ENCODE data around the gene CHRM5. TPM values are rescaled to one million over a fixed set of nuclear protein-coding genes. Genes with fewer than 3 reads are reported as not detected.

Gene CHRM5
- total and polyA plus RNA-seq, 4 donors, result 0.01 to 0.23 TPM; not detected in 2

DNA sequence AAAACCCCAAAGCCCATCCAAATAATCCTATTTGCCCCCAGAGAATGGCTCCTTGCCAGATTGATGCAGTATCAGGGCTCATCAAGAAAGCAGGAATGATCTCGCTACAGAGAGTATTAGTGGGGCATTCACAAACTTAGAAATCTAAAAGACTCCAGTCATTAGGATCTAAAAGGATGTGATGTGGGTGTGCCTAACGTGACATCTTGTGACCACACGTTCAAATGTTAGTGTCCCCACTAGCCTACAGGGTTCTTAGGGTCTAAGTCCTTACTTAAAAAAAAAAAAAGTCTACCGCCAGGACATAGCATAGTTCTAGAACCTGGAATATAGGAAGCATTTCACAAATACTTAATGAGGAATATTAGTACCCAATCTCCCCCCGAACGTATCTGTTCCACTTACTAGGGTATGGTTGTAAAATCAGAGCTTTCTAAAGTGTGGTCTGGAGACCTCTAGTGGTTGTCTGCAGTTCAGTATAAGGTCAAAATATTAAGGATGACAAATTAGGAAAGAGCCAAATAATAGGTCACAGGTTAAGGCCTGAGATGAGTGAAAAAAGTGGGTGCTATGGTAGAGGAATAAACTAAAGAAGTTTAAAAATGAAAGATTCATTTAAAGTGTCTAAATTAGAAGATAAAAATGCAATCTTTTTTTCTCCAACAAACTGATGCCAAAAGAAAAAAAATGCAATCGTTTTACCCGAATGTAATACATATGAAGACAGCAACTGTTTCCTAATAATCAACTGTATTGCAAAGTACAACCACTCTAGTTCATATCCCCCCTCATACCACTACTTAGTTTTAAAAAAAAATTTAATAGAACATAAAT, 4.2 kb upstream of the CHRM5 start:
- peak in 2 of 3 donors; percentile 47 to 57 for DNase-seq
- TF ChIP-seq, protein P1, sequence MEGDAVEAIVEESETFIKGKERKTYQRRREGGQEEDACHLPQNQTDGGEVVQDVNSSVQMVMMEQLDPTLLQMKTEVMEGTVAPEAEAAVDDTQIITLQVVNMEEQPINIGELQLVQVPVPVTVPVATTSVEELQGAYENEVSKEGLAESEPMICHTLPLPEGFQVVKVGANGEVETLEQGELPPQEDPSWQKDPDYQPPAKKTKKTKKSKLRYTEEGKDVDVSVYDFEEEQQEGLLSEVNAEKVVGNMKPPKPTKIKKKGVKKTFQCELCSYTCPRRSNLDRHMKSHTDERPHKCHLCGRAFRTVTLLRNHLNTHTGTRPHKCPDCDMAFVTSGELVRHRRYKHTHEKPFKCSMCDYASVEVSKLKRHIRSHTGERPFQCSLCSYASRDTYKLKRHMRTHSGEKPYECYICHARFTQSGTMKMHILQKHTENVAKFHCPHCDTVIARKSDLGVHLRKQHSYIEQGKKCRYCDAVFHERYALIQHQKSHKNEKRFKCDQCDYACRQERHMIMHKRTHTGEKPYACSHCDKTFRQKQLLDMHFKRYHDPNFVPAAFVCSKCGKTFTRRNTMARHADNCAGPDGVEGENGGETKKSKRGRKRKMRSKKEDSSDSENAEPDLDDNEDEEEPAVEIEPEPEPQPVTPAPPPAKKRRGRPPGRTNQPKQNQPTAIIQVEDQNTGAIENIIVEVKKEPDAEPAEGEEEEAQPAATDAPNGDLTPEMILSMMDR (IDR thresholded peaks at IDR 0.05; ENCODE audit: control extremely low read depth, extremely low read depth), result peak; percentile 41
- no peak for ATAC-seq (ENCODE audit: insufficient read depth, low FRiP score)

DNA sequence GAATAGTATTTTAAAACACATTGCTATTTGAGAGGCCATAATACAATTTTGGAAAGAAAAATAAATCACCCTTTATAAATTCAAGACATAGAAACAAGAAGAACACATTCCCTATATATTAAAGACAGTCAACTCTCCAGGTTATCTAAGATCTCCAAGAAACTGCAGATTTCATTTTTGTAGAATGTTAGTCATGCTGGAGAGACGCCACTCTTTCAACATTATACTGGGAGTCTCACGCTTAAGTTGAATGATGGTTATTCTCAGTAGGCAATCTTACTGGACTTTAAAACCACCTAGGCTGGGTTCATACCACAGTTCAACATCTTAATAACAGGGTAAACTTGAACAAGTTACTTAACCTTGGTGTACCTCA, 3.6 kb upstream of the CHRM5 start:
- Histone ChIP-seq H3K4me3 (no peak overlapping the region), H3K9me3 (ENCODE audit: control insufficient read depth in 4 of 4, insufficient read depth in 3 of 4, low read length in 3 of 4) (no peaks in the 10 kb centered on the region), H3K27me3 (ENCODE audit: control insufficient read depth in 3 of 3, insufficient read depth in 3 of 3, low read length in 2 of 3) (no peaks in the 10 kb centered on the region), H3K36me3 (ENCODE audit: control insufficient read depth in 4 of 4, insufficient read depth in 4 of 4, low read length in 4 of 4) (no peaks in the 10 kb centered on the region), H3K27ac (ENCODE audit: low read depth in 1 of 2, low read length in 1 of 2) (no peak overlapping the region), H3K9ac (ENCODE audit: insufficient read depth in 1 of 2, low read length in 2 of 2) (no peak overlapping the region), H3K4me1 (ENCODE audit: control insufficient read depth in 5 of 5, insufficient read depth in 5 of 5, low read length in 5 of 5) (no peaks in the 10 kb centered on the region)
- DNase-seq (no peak), ATAC-seq (ENCODE audit: insufficient read depth, low FRiP score) (no peak)
- TF ChIP-seq, protein P1 (IDR thresholded peaks at IDR 0.05; ENCODE audit: control extremely low read depth, extremely low read depth), result no peak
- 90 to 92% methylated on average over 2 of the region's 2 CpGs for WGBS, 2 donors

More for the DNA sequence above, 4.2 kb upstream of the CHRM5 start:
- no peaks in the 10 kb centered on the region for H3K9me3 ChIP-seq (ENCODE audit: control insufficient read depth in 4 of 4, insufficient read depth in 3 of 4, low read length in 3 of 4)
- no peak overlapping the region for H3K9ac ChIP-seq (ENCODE audit: insufficient read depth in 1 of 2, low read length in 2 of 2)
- no peaks in the 10 kb centered on the region for H3K36me3 ChIP-seq (ENCODE audit: control insufficient read depth in 4 of 4, insufficient read depth in 4 of 4, low read length in 4 of 4)
- no peaks in the 10 kb centered on the region for H3K27me3 ChIP-seq (ENCODE audit: control insufficient read depth in 3 of 3, insufficient read depth in 3 of 3, low read length in 2 of 3)
- no peaks in the 10 kb centered on the region for H3K4me1 ChIP-seq (ENCODE audit: control insufficient read depth in 5 of 5, insufficient read depth in 5 of 5, low read length in 5 of 5)
- H3K27ac ChIP-seq (ENCODE audit: low read depth in 1 of 2, low read length in 1 of 2), result no peak overlapping the region
- no peak overlapping the region for H3K4me3 ChIP-seq
- 59 to 65% methylated on average over 8 of the region's 8 CpGs for WGBS, 2 donors

DNA sequence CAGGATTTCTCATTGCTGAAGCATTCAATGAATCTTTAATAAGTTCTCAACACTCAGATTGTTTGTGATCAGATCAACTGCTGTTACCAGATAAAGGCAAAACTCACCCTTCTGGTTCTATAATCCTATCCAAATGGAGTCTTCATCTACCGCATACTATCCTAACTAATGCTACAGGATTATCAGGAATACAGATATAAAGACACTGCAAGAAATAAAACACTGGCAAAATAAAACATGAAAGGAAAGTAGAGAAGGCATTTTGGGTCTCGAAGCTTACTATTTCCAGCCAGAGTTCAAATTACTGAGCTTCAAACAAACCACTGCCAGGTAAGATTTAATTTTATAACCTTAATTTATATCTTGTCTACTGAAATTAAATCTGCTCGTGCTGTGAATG, 524 bp downstream of the CHRM5 start:
- no peaks in the 10 kb centered on the region for H3K9me3 ChIP-seq (ENCODE audit: control insufficient read depth in 4 of 4, insufficient read depth in 3 of 4, low read length in 3 of 4)
- DNase-seq, result no peak
- no peaks in the 10 kb centered on the region for H3K36me3 ChIP-seq (ENCODE audit: control insufficient read depth in 4 of 4, insufficient read depth in 4 of 4, low read length in 4 of 4)
- H3K27me3 ChIP-seq (ENCODE audit: control insufficient read depth in 3 of 3, insufficient read depth in 3 of 3, low read length in 2 of 3), result no peaks in the 10 kb centered on the region
- H3K27ac ChIP-seq (ENCODE audit: low read depth in 1 of 2, low read length in 1 of 2), result no peak overlapping the region
- no peak for ATAC-seq (ENCODE audit: insufficient read depth, low FRiP score)
- no peak overlapping the region for H3K4me3 ChIP-seq
- TF ChIP-seq, protein P1 (IDR thresholded peaks at IDR 0.05; ENCODE audit: control extremely low read depth, extremely low read depth), result no peak
- H3K9ac ChIP-seq (ENCODE audit: insufficient read depth in 1 of 2, low read length in 2 of 2), result no peak overlapping the region
- no peaks in the 10 kb centered on the region for H3K4me1 ChIP-seq (ENCODE audit: control insufficient read depth in 5 of 5, insufficient read depth in 5 of 5, low read length in 5 of 5)
- WGBS, 2 donors, result 86% methylated on average over 3 of the region's 3 CpGs
